NCI-H748 (cell line): ENCODE data around the gene THADA.
"Not testable (repeated sequence)": the region's sequence is repeated elsewhere in the genome, so short reads cannot be mapped to it uniquely, and the experiment has no call there.

Source experiments
- DNase-seq: peaks from one replicate; lab custom pipeline; 2025; ENCODE audit not compliant: unreplicated experiment; lab: John Stamatoyannopoulos, UW

Gene THADA

DNA sequence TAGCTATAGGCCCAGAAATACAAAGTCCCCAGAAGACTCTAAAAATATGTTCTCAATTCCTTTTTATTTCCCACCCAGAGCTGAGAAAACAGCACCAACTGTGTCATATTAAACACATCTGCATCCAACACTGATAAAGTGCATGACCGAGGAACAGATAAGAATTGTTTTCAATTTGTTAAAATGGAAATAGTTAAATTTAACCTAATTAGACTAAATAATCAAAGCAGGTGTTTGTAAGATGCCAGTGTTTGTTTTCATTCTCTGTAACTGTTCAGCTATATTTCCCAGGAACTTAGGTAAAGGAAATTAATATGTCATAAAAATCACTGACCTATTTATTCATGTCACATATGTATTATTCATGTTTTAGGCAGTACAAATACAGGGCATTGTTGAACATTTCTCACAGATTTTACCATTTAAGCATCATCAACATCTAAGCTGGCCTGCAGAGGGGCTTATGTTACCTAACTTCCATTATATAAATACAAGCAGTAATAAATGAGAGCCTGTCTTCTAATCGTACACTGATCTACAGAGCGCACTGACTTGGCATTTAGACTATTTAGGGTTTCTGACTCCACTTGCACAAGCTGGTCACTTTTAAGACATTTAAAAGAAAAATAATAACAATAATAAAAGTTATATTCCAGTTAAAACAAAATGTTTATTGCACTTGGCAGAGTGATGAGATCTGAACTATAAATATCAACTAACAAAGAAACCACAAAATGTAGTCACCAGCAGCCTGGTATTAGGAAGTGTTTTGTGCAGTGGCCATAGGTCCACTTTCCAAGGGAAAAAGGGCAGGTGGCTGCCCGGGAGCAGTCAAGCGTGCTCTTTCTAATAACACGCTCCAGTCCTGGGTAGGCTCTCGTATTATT, 282.8 kb downstream of the THADA start:
- DNase-seq, result peak; percentile 60

DNA sequence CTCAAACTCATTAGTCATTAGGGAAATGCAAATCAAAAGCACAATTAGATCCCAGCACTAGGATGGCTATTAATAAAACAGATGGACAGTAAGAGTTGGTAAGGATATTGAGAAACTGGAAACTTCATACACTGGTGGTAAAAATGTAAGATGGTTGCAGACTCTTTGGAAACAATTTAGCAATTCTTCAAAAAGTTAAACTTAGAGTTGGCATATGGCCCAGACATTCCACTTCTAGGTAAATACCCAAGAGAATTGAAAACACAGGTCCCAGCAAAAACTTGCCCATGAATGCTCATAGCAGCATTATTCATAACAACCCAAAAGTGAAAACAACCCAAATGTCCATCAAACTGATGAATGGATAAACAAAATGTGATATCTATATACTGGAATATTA, 284.6 kb downstream of the THADA start:
- DNase-seq, result no peak

DNA sequence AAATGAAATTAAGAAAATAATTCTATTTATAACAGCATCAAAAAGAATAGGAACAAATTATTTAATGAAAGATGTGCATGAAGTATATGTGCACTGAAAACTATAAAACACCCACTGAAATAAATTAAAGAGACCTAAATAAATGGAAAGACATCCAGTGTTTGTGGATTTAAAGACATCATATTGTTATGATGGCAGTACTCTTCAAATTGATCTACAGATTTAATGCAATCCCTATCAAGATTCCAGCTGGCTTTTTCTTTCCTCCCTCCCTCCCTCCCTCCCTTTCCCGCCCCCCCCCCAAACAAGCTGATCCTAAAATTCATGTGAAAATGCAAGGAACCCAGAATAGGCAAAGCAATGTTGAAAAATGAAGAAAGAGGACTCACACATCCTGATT, 285.9 kb downstream of the THADA start:
- DNase-seq, result no peak

DNA sequence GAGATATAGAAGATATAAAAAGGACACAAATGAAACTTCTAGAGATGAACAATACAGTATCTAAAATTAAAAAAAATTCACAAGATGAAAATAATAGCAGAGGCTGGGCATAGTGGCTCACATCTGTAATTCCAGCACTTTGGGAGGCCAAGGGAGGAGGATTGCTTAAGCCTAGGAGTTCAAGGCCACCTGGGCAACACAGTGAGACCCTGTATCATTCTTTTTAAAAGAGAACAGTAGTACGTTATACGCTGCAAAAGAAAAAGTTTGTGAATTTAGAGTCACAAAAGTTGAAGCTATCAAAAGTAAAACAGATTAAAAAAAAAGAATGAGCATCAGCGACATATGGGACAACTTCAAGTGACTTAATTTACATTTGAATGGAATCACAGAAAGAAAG, 287.9 kb downstream of the THADA start:
- no peak for DNase-seq

DNA sequence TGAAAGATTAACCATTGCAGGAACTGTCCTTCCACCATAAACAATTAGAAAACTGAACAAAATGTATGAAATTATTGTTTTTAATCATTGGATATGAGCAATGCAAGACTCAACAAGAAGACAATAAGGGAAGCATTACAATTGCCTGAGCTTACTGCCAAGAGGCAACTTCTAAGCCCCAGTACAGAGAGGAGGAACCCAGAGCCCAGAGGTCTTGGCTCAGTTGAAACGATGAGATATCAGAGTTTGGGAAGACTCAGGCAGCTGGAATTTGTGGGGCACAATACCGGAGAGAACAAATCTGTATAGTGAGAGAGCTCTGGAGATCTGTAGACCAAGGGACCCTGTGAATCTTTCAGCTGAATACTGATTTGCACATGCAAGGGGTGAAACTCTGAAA, 288.8 kb downstream of the THADA start:
- DNase-seq, result no peak

DNA sequence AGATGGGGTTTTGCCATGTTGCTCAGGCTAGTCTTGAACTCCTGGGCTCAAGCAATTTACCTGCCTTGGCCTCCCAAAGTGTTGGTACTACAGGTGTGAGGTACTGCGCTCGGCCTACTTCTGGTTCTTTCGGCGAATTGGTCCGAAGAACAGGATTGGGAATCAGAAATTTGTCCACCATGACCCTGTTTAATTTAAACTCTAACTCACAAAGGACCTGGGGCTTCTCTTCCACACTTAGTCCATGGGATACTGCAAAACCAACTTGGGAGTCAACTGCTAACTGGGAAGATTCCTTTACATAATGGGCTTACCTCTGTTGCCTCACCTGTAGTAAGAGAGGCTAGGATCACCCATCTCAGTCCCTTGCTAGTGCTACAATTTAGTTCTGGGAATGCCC, 289.6 kb downstream of the THADA start:
- no peak for DNase-seq

DNA sequence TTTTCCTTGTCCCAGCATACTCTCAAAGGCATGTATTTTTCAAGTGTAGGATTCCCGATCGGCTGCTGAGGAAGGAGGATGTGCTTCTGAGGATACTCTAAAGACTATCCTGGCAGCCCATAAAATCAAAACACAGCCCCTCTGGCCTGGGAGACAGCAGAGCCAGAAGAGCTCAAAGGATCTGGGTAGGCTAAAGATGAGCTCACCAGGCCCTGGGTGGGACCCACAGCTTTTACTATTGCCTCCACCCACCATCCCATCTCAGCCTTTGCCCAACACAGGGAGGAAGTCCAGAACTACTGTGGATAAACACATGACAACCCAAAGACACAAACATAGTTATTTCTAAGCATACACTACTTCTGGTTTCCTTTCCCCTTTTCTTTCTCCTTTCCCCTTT, 290.3 kb downstream of the THADA start:
- DNase-seq, result no peak

DNA sequence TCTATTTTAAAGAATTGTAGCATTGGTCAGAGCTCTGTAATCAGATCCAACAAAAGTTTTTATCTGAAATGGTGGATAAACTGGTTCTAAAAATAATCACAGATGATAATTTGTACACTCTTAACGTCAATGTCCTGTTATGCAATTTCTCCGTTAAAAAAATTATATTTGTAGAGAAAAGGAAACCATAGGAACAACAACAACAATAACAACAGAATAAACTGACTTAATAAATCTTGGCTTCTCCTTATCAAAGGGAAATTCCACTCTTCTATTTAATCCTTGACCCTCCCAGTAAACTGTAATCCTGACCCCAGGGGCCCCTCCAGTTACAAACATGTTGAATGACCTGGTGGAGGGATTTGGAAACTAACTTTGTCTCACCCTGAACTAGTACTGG, 290.8 kb downstream of the THADA start:
- DNase-seq, result no peak

DNA sequence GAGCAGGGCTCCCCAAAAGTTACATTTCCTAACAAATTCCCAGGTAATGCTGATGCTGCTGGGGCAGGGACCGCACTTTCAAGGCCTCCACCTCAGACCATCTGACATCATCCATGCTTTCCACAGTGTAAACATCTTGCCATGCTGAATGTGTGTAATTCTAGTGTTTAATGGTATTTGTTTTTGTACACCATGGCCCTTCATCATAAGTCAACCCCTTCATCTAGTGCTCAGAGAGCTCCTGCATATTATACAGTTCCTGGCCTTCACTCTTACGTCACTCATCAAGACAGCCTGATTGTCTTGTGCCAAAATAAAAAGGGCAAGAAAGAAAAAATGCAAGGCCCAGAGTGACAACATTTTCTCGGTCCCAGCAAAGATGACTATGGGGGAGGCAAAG, 291.9 kb downstream of the THADA start:
- DNase-seq, result peak; percentile 14

DNA sequence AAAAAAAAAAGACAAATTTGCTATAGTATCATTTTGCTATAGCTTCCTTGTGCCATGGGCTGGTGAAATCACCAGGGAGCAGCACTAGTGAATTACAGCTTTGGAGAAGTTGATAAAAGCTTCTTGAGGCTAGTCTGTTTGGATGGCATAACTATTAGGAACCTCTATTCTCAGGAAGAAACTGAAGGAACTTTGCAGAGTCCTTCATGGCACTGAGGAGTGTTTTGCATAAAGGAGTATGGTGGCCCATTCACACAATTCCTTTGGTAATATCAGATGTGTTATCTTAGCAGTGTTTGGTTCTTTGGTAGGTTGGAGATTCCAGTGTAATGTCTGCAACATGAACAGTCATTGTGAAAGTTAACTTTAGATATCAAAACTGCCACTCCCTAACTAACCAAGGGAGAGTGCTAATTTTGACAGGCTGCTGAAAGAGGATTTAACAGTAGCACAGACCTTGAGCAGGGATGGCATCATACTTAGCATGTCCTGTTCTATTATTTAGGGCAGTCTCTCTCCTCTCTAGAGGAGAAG, 292.8 kb downstream of the THADA start:
- no peak for DNase-seq

DNA sequence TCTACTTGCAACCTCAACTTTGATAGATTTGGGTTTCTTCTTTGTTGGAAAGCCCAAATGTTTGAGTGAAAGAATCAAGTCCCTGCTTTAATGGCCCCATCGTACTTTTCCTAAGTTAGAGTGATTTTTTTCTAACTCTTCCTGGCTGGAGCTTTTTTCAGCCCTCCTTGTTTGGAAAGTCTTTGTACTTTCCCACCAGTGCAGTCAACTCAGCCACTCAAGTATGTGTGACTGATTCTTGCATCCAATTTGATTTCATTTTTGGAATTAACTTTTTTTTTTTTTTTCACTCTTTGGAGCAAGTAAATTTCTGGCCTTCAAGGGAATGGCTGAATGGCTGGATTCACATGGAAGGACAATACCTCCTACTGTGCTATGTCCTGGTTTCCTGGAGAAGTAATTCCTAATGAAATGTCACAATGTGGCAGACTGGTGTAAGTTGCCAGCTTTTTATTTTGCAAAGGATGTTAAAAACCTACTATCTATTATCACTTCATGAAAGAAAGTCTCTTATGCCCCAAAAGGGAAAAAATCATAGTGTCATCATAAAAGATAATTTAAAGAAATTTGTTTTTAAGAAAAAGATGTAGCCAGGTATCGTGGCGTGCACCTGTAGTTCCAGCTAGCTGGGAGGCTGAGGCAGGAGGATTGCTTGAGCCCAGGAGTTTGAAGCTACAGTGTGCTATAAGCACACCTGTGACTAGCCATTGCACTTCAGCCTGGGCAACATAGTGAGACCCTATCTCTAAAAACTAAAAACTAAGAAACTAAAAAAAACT, 293.5 kb downstream of the THADA start:
- DNase-seq, result no peak

DNA sequence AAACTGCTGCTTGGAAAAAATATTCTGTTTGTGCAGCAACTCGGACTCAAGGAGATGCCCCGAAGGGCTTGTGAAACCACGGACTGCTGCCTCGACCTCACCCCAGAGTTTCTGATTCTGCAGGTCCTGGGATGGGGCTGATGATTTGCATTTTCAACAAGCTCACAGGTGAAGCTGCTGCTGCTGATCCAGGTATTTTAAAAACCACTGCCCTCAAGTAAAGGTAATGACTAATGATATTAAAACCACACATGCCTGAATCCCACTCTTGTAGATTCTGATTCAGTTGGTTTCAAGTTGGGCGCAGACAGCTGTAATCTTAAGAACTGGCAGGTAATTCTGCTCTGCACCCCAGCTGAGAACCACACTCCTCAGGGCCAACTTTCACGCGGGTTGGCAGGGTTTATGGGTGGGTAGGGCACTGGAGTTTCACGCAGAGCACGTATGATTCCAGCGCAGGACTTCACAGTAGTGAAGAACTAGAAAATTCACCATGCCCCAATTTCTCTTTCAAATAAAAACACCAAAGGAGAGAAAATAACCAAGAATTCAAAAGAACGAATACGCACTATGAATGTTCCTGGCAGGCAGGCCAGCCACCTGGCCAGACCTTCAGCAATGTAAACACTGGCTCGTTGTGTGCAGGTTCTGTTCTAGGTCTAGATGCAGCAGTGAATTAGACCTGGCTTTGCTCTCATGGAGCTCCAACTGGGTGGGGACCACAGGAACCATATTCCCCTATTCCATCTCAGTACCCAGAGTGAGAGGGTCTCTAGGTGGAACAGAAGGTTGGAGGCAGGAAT, 294.9 kb downstream of the THADA start:
- no peak for DNase-seq

DNA sequence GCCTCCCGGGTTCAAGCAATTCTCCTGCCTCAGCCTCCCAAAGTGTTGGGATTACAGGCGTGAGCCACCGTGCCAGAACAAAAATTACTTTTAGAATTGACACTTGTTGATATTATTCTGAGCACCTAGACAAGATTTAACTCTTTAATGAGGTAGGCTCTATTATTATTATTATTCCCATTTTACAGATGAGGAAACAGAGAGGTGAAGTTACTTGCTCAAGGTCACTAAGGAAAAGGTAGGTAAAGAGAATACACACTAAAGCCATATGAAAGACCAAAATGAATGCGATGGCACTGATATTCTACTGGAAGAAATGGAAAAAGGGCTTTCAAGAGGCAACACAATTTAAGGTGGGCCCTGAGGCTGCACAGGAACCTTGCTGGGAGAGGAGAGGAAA, 295.6 kb downstream of the THADA start:
- DNase-seq, result no peak

DNA sequence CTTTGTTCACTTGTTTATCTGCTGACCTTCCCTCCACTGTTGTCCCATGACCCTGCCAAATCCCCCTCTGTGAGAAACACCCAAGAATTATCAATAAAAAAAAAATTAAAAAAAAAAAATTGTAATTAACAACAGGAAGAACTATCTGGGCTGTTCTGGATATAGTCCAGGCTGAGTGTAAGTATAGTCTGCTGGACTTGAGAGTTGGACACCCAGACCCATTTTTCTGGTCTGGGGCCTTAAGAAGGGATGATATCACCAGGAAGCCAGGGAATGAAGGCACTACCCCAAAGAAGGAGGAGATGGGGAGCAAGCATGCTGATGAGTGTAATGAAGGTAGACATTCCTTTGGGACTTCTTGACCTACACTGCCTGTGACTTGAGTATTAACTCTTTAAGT, 297.3 kb downstream of the THADA start:
- no peak for DNase-seq

DNA sequence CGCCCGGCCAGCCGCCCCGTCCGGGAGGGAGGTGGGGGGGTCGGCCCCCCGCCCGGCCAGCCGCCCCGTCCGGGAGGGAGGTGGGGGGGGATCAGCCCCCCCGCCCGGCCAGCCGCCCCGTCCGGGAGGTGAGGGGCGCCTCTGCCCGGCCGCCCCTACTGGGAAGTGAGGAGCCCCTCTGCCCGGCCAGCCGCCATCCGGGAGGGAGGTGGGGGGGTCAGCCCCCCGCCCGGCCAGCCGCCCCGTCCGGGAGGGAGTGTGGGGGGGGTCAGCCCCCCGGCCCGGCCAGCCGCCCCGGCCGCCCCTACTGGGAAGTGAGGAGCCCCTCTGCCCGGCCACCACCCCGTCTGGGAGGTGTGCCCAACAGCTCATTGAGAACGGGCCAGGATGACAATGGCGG, 298.1 kb downstream of the THADA start:
- not testable (repeated sequence) for DNase-seq

DNA sequence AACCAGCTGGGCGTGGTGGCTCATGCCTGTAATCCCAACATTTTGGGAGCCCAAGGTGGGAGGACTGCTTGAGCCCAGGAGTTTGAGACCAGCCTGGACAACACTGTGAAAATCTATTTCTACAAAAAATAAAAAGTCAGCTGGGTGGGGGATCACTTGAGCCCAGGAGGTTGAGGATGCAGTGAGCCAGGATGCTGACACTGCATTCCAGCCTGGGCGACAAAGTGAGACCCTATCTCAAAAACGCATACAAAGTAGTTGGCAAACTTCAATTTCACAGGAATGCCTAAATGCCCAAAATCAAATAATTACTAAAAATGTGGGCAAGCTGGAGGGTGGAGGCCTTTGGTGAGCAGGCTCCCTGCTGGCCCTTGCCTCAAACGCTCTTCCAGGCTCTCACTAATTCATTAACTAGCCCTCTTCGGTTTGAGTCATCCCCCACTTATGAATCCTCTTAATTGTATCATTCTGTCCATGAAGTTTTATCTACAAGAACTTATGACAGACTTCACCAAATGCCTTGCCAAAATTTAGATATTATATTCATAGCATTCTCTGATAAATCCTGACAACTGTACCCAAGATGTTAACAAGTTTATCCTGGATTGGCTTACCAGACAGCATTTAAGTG, 300.8 kb downstream of the THADA start:
- DNase-seq, result no peak

DNA sequence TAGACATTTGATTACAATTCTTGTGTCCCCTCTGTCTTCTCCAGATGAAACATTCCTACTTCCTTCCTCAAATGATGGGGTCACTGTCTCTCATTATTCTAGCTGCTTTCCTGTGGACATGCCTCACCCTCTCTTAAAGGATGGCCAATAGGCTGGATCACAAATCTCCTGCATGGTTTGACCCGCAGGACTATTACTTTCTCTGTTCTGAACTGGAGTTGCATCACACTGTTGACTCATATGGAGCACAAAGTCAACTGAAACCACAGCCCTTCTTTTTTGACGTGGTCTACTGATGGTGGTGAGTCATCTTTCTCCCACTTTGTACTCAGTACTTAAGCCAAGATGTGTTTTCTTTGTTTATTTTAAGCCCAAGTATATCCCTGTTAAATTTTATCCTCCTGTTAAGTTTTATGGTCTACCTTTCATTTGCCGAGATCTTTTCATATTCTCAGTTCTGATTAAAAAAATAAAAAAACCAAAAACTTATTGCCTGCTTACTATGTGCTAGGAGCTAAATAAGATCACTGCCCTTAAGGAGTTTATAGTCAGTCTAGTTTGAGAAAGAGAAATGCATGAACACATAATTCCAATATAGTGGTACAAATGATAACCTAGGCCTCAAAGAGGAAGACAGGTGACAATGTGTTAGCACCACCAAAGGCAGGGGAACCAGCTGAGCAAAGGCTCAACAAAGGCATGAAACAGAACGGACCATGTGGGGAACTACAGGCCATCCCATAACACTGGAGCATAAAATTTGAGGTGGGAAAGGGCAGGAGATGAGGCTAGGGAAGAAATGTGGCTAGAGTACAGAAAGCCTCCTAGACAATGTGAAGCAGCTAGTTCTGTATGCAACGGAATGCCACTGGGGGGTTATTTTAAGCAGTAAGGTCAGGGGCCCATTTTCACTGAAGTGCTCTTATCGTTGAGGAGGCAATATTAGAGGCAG, 301.8 kb downstream of the THADA start:
- DNase-seq, result no peak

DNA sequence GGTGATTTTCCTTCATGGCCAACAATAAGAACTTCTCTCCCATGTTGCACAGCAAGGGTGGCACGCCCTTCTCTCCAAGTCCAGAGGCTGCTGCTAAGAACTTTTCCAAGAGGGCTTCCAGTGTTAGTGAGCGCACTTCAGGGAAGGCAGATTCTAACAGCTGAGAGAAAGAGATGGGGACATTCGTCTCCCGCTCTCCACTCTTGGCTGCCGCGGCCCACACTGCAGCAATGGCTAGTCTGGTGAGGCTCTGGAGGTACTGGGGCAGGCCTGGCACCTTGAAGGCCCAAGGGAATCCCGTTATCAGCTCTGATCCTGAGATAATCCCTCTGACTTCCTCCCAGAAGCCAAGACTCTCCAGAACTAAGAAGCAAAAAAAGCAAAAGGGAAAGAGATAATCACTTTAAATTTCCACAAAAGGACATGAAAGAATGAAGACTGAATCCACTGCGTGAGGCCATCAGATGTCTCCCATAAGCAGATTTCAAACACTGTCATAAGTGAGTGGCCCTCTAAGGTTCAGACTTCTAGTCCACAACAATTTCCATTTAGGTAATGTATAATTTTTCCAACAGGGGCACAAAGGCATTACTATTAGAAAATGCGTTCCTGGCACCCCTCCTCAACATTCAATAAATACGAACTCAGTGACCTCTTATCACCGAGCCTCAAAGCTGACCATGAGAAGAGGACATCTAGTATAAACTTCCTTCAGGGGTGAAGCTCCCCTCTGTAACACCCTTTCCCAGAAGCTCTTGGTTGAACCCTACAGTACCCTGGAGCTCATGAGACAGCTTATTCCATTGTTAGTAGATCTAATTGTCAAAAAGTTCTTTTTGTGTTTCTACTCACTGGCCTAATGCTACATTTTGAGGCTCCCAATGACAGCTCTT, 302.7 kb downstream of the THADA start:
- DNase-seq, result no peak

DNA sequence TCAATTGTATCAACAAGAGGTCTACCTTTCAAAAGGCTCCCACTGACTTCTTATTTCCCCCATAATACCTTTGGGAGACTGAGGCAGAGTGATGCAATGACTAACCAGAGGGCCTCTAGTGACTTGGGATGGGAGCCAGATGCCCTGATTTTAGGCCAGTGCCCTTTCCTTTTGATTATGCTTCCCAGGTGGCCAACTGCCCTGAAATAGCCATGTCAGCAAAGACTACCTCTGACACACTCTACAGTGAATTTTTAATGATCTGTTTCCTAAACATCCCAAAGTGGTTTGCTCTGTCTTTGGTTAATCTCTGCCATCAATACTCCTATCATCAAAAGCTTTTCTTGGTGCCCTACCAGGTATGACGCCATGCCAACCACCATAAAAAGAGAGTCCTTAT, 303.5 kb downstream of the THADA start:
- DNase-seq, result no peak
